Anterior cingulate cortex (tissue), 58 donors: ENCODE measurements around the gene RSL24D1.
A peak's percentile ranks its signal among the peaks of the same experiment; 100 is the strongest.
"Not testable (repeated sequence)": the region's sequence is repeated elsewhere in the genome, so short reads cannot be mapped to it uniquely, and the experiment has no call there.

Experiments
- DNase-seq, 58 donors: peaks; one replicate each; lab custom pipeline; 2025; lab: John Stamatoyannopoulos, UW

Gene RSL24D1

GRCh38 chr15:55220606-55221005, 23.9 kb upstream of the RSL24D1 start:
- DNase-seq = no peak

- DNase-seq = no peak
Observed at GRCh38 chr15:55218056-55218455, 21.3 kb upstream of the RSL24D1 start.

- DNase-seq = no peak
Observed at GRCh38 chr15:55204464-55204863, 7.7 kb upstream of the RSL24D1 start.

- DNase-seq = no peak
Observed at GRCh38 chr15:55202206-55202605, 5.5 kb upstream of the RSL24D1 start.

- no peak for DNase-seq
Observed at GRCh38 chr15:55198706-55199105, 2.0 kb upstream of the RSL24D1 start.

- DNase-seq = no peak
Observed at GRCh38 chr15:55197719-55198118, 978 bp upstream of the RSL24D1 start.

GRCh38 chr15:55197362-55197705, 593 bp upstream of the RSL24D1 start:
- no peak for DNase-seq

GRCh38 chr15:55195996-55196395, 745 bp downstream of the RSL24D1 start:
- DNase-seq = no peak

- DNase-seq = no peak
Observed at GRCh38 chr15:55194256-55194655, 2.5 kb downstream of the RSL24D1 start.

- no peak for DNase-seq
Observed at GRCh38 chr15:55186331-55186730, 10.4 kb downstream of the RSL24D1 start.

- no peak for DNase-seq
Observed at GRCh38 chr15:55183679-55184078, 13.1 kb downstream of the RSL24D1 start.

- DNase-seq = no peak
Observed at GRCh38 chr15:55179141-55179540, 17.6 kb downstream of the RSL24D1 start.

GRCh38 chr15:55170361-55170760, 26.4 kb downstream of the RSL24D1 start:
- DNase-seq = no peak

GRCh38 chr15:55168350-55168974, 28.3 kb downstream of the RSL24D1 start:
- DNase-seq = peak in 46 of 58 donors; percentile 0 to 63 (median 12)

- DNase-seq = no peak
Observed at GRCh38 chr15:55164284-55164683, 32.5 kb downstream of the RSL24D1 start.

GRCh38 chr15:55151631-55152030, 45.1 kb downstream of the RSL24D1 start:
- no peak for DNase-seq

GRCh38 chr15:55143132-55143531, 53.6 kb downstream of the RSL24D1 start:
- DNase-seq = not testable (repeated sequence)

GRCh38 chr15:55133972-55134371, 62.8 kb downstream of the RSL24D1 start:
- DNase-seq = no peak

- DNase-seq = no peak
Observed at GRCh38 chr15:55132672-55133071, 64.1 kb downstream of the RSL24D1 start.
